Panc1 (cell line): ENCODE measurements around the gene SNTG2. TPM values are rescaled to one million over a fixed set of nuclear protein-coding genes. Genes with fewer than 3 reads are reported as not detected.

ENCODE experiments used
- ATAC-seq: fragments of 200-7000 bp; cut with Tn5 transposase; 2 replicates; pipeline ENCODE4 v1.9.1; 2020; ENCODE audit warnings: mild to moderate bottlenecking, moderate library complexity
- BruUV-seq: library from RNA; stranded (reverse); fragments of 400-500 nt; replicated peaks from 2 replicates; lab custom pipeline; 2021; lab: Mats Ljungman, UMichigan
- CTCF ChIA-PET: fragments of 300-600 bp; sonication (Branson Sonifier 250); formaldehyde crosslinking; loops from one replicate; lab custom pipeline; 2022; ENCODE audit warnings: antibody characterized with exemption; lab: Charles Lee
- POLR2A ChIA-PET: fragments of 300-600 bp; sonication (Branson Sonifier 250); formaldehyde crosslinking; loops from one replicate; lab custom pipeline; 2022; ENCODE audit warnings: antibody characterized with exemption; lab: Charles Lee
- DNase-seq: peaks from one replicate; pipeline ENCODE4 v3.0.0-alpha.2; 2010; ENCODE audit warnings: low read depth, low spot score
- H3K27ac ChIP-seq: 2 replicates; pipeline ENCODE4 v1.5.1; 2011; ENCODE audit warnings: mild to moderate bottlenecking, low read length, inconsistent platforms
- H3K27me3 ChIP-seq: fragments of 200-500 bp; sonication (Bioruptor generic); 2 replicates; pipeline ENCODE4 v1.6.0; 2014; ENCODE audit warnings: low read length, inconsistent platforms; ENCODE audit not compliant: control insufficient read depth, insufficient read depth
- H3K36me3 ChIP-seq: fragments of 200-500 bp; sonication (Bioruptor generic); 2 replicates; pipeline ENCODE4 v1.5.1; 2014; ENCODE audit warnings: inconsistent platforms, mild to moderate bottlenecking, low read length, moderate library complexity; ENCODE audit not compliant: control insufficient read depth, insufficient read depth
- H3K4me1 ChIP-seq: 2 replicates; pipeline ENCODE4 v1.5.1; 2011; ENCODE audit warnings: inconsistent platforms, mild to moderate bottlenecking, low read length, moderate library complexity; ENCODE audit not compliant: control insufficient read depth, insufficient read depth
- H3K4me3 ChIP-seq, 2 experiments: 2 replicates each; pipeline ENCODE4 v1.5.1; 2011 to 2012; ENCODE audit warnings: low read depth in 2 of 2, low read length in 2 of 2, mild to moderate bottlenecking in 2 of 2, inconsistent platforms in 1 of 2, moderate library complexity in 1 of 2
- H3K9me3 ChIP-seq: fragments of 200-500 bp; sonication (Bioruptor generic); 2 replicates; pipeline ENCODE4 v1.5.1; 2014; ENCODE audit warnings: low read depth, mild to moderate bottlenecking, inconsistent platforms, low read length, moderate library complexity; ENCODE audit not compliant: control insufficient read depth, insufficient read depth
- CTCF ChIP-seq: fragments of 450-650 bp; IDR thresholded peaks from 2 replicates; pipeline ENCODE4 v1.5.1; 2017; ENCODE audit warnings: mild to moderate bottlenecking
- POLR2AphosphoS5 ChIP-seq: IDR thresholded peaks from 2 replicates; pipeline ENCODE4 v1.6.1; 2012; ENCODE audit warnings: mild to moderate bottlenecking, low read depth, low read length, moderate library complexity
- SIN3A ChIP-seq: IDR thresholded peaks from 2 replicates; pipeline ENCODE4 v1.6.1; 2012; ENCODE audit warnings: low read depth, mild to moderate bottlenecking, low read length, moderate library complexity, borderline replicate concordance; ENCODE audit not compliant: insufficient read depth
- TCF7L2 ChIP-seq: IDR thresholded peaks from 2 replicates; pipeline ENCODE4 v1.6.1; 2011; ENCODE audit warnings: mild to moderate bottlenecking, low read depth, low read length, inconsistent platforms
- in situ Hi-C: cut with HindIII; loops from 2 replicates; pipeline ENCODE4 v1.10.0; 2016; ENCODE audit warnings: low sequenced_read_pairs, low pct_unique_long_range_greater_than_20kb
- intact Hi-C: fragments of 100-400 bp; cut with micrococcal nuclease; formaldehyde crosslinking; loops from one replicate; pipeline ENCODE4 v1.10.0; 2022; ENCODE audit not compliant: unreplicated experiment
- total RNA-seq: library from RNA; stranded (reverse); gene quantifications from one replicate; pipeline ENCODE4 v1.2.1, GENCODE V29; 2021; ENCODE audit not compliant: unreplicated experiment
- TF ChIP-seq, protein P1 (sequence below), 2 experiments: IDR thresholded peaks; 2 replicates each; pipeline ENCODE4 v1.6.1; 2011 to 2012; ENCODE audit warnings: low read depth in 2 of 2, control low read depth in 1 of 2, low read length in 1 of 2, mild to moderate bottlenecking in 1 of 2, moderate library complexity in 1 of 2; ENCODE audit not compliant: insufficient read depth in 1 of 2

The SNTG2 gene
- total RNA-seq, 1 experiment from 2014 or later: not detected

GRCh38 chr2:924701-925100 is 25.9 kb upstream of the SNTG2 start:
- ChIA-PET CTCF (no interaction called here), POLR2A (no interaction called here)
- in situ Hi-C loops (no loop called here), intact Hi-C loops (no loop called here)
- no peak overlapping the region for H3K27ac ChIP-seq
- H3K4me3 ChIP-seq: no peak overlapping the region
- ATAC-seq: no peak
- H3K4me1 ChIP-seq: no peaks in the 10 kb centered on the region
- no peaks in the 10 kb centered on the region for H3K36me3 ChIP-seq
- H3K9me3 ChIP-seq: no peaks in the 10 kb centered on the region
- TF ChIP-seq POLR2AphosphoS5: no peak
- DNase-seq: no peak
- peaks cover 3% of the 10 kb centered on the region for H3K27me3 ChIP-seq
- BruUV-seq: no TSS peak

DNA sequence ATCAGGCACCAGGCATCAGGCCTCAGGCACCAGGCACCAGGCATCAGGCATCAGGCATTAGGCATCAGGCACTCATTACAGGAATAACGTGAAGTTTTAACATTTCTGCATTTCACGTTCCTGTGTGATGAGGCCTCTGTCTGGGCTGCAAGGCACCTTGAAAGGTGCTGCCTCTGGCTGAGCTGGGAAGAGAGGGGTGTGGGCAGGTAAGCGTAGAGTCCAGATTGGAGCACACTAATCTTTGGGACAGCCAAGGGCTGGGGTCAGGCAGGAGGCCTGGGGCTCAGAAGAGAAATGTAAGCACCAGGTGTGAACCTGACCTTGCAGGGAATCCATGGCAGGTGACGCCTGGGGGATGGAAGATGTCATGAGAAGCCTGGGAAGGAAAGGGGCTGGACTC is 25.3 kb upstream of the SNTG2 start:
- no peaks in the 10 kb centered on the region for H3K9me3 ChIP-seq
- CTCF ChIA-PET: no interaction called here
- POLR2A ChIA-PET: no interaction called here
- H3K36me3 ChIP-seq: no peaks in the 10 kb centered on the region
- H3K4me3 ChIP-seq: no peak overlapping the region
- in situ Hi-C loops: no loop called here
- H3K27ac ChIP-seq: no peak overlapping the region
- H3K27me3 ChIP-seq: peaks cover 3% of the 10 kb centered on the region; the same call in 1 of the 2 replicates
- no peak for DNase-seq
- TF ChIP-seq SIN3A: no peak
- TF ChIP-seq POLR2AphosphoS5: no peak
- TF ChIP-seq, protein P1, sequence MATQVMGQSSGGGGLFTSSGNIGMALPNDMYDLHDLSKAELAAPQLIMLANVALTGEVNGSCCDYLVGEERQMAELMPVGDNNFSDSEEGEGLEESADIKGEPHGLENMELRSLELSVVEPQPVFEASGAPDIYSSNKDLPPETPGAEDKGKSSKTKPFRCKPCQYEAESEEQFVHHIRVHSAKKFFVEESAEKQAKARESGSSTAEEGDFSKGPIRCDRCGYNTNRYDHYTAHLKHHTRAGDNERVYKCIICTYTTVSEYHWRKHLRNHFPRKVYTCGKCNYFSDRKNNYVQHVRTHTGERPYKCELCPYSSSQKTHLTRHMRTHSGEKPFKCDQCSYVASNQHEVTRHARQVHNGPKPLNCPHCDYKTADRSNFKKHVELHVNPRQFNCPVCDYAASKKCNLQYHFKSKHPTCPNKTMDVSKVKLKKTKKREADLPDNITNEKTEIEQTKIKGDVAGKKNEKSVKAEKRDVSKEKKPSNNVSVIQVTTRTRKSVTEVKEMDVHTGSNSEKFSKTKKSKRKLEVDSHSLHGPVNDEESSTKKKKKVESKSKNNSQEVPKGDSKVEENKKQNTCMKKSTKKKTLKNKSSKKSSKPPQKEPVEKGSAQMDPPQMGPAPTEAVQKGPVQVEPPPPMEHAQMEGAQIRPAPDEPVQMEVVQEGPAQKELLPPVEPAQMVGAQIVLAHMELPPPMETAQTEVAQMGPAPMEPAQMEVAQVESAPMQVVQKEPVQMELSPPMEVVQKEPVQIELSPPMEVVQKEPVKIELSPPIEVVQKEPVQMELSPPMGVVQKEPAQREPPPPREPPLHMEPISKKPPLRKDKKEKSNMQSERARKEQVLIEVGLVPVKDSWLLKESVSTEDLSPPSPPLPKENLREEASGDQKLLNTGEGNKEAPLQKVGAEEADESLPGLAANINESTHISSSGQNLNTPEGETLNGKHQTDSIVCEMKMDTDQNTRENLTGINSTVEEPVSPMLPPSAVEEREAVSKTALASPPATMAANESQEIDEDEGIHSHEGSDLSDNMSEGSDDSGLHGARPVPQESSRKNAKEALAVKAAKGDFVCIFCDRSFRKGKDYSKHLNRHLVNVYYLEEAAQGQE (IDR thresholded peaks at IDR 0.05; ENCODE audit: insufficient read depth in 1 of 2, low read depth in 2 of 2, low read length in 1 of 2): no peak
- TF ChIP-seq CTCF: no peak
- TF ChIP-seq TCF7L2: no peak
- intact Hi-C loops: no loop called here
- no peak for ATAC-seq
- H3K4me1 ChIP-seq: no peaks in the 10 kb centered on the region
- BruUV-seq: no TSS peak

DNA sequence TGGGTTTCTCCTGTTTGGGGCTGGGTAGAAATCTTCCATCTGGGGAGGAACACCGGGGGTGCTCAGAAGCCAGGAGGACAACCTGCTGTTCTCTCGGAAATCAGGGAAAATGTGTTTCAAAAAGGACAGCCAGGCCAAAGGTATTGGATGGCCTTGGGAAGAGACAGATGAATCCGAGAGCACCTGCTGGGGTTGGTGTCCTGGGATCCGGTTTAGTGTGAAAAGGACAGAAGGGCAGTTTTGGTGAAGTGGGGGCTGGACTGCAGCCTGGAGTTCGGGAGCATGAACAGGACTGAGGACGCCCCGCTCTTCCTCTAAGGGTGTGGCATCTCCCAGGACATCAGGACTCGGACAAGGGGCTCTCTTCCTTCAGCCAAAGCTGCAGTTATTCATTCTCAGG is 24.9 kb upstream of the SNTG2 start:
- H3K27ac ChIP-seq: no peak overlapping the region
- BruUV-seq: no TSS peak
- H3K4me1 ChIP-seq: no peaks in the 10 kb centered on the region
- no peaks in the 10 kb centered on the region for H3K9me3 ChIP-seq
- ChIA-PET POLR2A (no interaction called here), CTCF (no interaction called here)
- ATAC-seq (no peak), DNase-seq (no peak)
- TF ChIP-seq, protein P1 (IDR thresholded peaks at IDR 0.05; ENCODE audit: insufficient read depth in 1 of 2, low read depth in 2 of 2, low read length in 1 of 2): no peak
- TF ChIP-seq SIN3A (no peak), TCF7L2 (no peak), CTCF (no peak), POLR2AphosphoS5 (no peak)
- peaks cover 3% of the 10 kb centered on the region; the same call in 1 of the 2 replicates for H3K27me3 ChIP-seq
- no peaks in the 10 kb centered on the region for H3K36me3 ChIP-seq
- in situ Hi-C loops (no loop called here), intact Hi-C loops (no loop called here)
- H3K4me3 ChIP-seq: no peak overlapping the region
